IPS-15b (cell line): ENCODE data around the gene CCNB2.

Experiments used
- H3K27me3 ChIP-seq: one replicate; pipeline ENCODE4 v1.6.1; 2013; ENCODE audit warnings: low read length; ENCODE audit not compliant: control insufficient read depth, insufficient read depth
- H3K36me3 ChIP-seq: one replicate; pipeline ENCODE4 v1.6.1; 2013; ENCODE audit warnings: low read length; ENCODE audit not compliant: control insufficient read depth, insufficient read depth
- H3K4me1 ChIP-seq: one replicate; pipeline ENCODE4 v1.6.1; 2013; ENCODE audit warnings: mild to moderate bottlenecking, low read length; ENCODE audit not compliant: control insufficient read depth, insufficient read depth
- H3K4me3 ChIP-seq: one replicate; pipeline ENCODE4 v1.5.1; 2013; ENCODE audit warnings: low read depth, low read length
- H3K9ac ChIP-seq: one replicate; pipeline ENCODE4 v1.6.1; 2013; ENCODE audit warnings: low read depth, mild to moderate bottlenecking, low read length
- H3K9me3 ChIP-seq: one replicate; pipeline ENCODE4 v1.6.1; 2013; ENCODE audit warnings: mild to moderate bottlenecking, low read length; ENCODE audit not compliant: control insufficient read depth, insufficient read depth

Gene CCNB2

GRCh38 chr15:59104912-59105732 is at the start of gene CCNB2:
TSS of gene CCNB2 (plus strand) at chr15:59105146. CDS start at chr15:59105269, 123 bp downstream.
- H3K4me1 ChIP-seq = peaks cover 2% of the 10 kb centered on the region
- no peaks in the 10 kb centered on the region for H3K9me3 ChIP-seq
- peak within 1 kb of the TSS; percentile 94 for H3K9ac ChIP-seq
- H3K4me3 ChIP-seq = peak within 1 kb of the TSS; percentile 83
- H3K27me3 ChIP-seq = no peaks in the 10 kb centered on the region
- peaks cover 26% of the 10 kb centered on the region for H3K36me3 ChIP-seq

- Histone ChIP-seq H3K36me3 (peaks cover 7% of the 10 kb centered on the region), H3K9ac (no peak overlapping the region), H3K27me3 (no peaks in the 10 kb centered on the region), H3K4me3 (no peak overlapping the region), H3K4me1 (peaks cover 3% of the 10 kb centered on the region), H3K9me3 (no peaks in the 10 kb centered on the region)
Observed at GRCh38 chr15:59059076-59059597, 45.8 kb upstream of the CCNB2 start.

- Histone ChIP-seq H3K27me3 (no peaks in the 10 kb centered on the region), H3K36me3 (peaks cover 7% of the 10 kb centered on the region), H3K9me3 (no peaks in the 10 kb centered on the region), H3K4me3 (no peak overlapping the region), H3K4me1 (peaks cover 3% of the 10 kb centered on the region), H3K9ac (no peak overlapping the region)
Observed at GRCh38 chr15:59060348-59060747, 44.6 kb upstream of the CCNB2 start.

GRCh38 chr15:59063042-59063441 is 41.9 kb upstream of the CCNB2 start:
- Histone ChIP-seq H3K4me1 (no peaks in the 10 kb centered on the region), H3K9ac (no peak overlapping the region), H3K36me3 (peaks cover 14% of the 10 kb centered on the region)

GRCh38 chr15:59069430-59069829 is 35.5 kb upstream of the CCNB2 start:
- H3K4me3 ChIP-seq = no peak overlapping the region
- no peaks in the 10 kb centered on the region for H3K4me1 ChIP-seq
- H3K9ac ChIP-seq = no peak overlapping the region
- H3K9me3 ChIP-seq = no peaks in the 10 kb centered on the region
- no peaks in the 10 kb centered on the region for H3K27me3 ChIP-seq
- H3K36me3 ChIP-seq = peaks cover 7% of the 10 kb centered on the region

More at GRCh38 chr15:59063042-59063441, 41.9 kb upstream of the CCNB2 start:
- H3K27me3 ChIP-seq = no peaks in the 10 kb centered on the region
- no peak overlapping the region for H3K4me3 ChIP-seq
- no peaks in the 10 kb centered on the region for H3K9me3 ChIP-seq

GRCh38 chr15:59074607-59075006 is 30.3 kb upstream of the CCNB2 start:
- Histone ChIP-seq H3K9ac (no peak overlapping the region), H3K4me3 (no peak overlapping the region), H3K9me3 (no peaks in the 10 kb centered on the region), H3K4me1 (no peaks in the 10 kb centered on the region), H3K27me3 (no peaks in the 10 kb centered on the region), H3K36me3 (peaks cover 2% of the 10 kb centered on the region)

GRCh38 chr15:59087731-59088130 is 17.2 kb upstream of the CCNB2 start:
- H3K9ac ChIP-seq = no peak overlapping the region
- H3K36me3 ChIP-seq = peaks cover 3% of the 10 kb centered on the region
- H3K9me3 ChIP-seq = no peaks in the 10 kb centered on the region
- peaks cover 5% of the 10 kb centered on the region for H3K4me1 ChIP-seq
- no peaks in the 10 kb centered on the region for H3K27me3 ChIP-seq
- H3K4me3 ChIP-seq = no peak overlapping the region

- Histone ChIP-seq H3K4me1 (no peaks in the 10 kb centered on the region), H3K9me3 (no peaks in the 10 kb centered on the region), H3K9ac (no peak overlapping the region), H3K27me3 (no peaks in the 10 kb centered on the region), H3K36me3 (peaks cover 6% of the 10 kb centered on the region), H3K4me3 (no peak overlapping the region)
Observed at GRCh38 chr15:59094077-59094476, 10.9 kb upstream of the CCNB2 start.

- Histone ChIP-seq H3K4me1 (no peaks in the 10 kb centered on the region), H3K27me3 (no peaks in the 10 kb centered on the region), H3K9ac (no peak overlapping the region), H3K4me3 (no peak overlapping the region), H3K9me3 (no peaks in the 10 kb centered on the region), H3K36me3 (peaks cover 6% of the 10 kb centered on the region)
Observed at GRCh38 chr15:59096429-59096828, 8.5 kb upstream of the CCNB2 start.

GRCh38 chr15:59099162-59099685 is 5.7 kb upstream of the CCNB2 start:
- no peak overlapping the region for H3K4me3 ChIP-seq
- peaks cover 1% of the 10 kb centered on the region for H3K4me1 ChIP-seq
- peaks cover 3% of the 10 kb centered on the region for H3K36me3 ChIP-seq
- H3K27me3 ChIP-seq = no peaks in the 10 kb centered on the region
- H3K9ac ChIP-seq = no peak overlapping the region
- H3K9me3 ChIP-seq = no peaks in the 10 kb centered on the region

GRCh38 chr15:59104602-59104911 is 389 bp upstream of the CCNB2 start:
- H3K27me3 ChIP-seq = no peaks in the 10 kb centered on the region

GRCh38 chr15:59105854-59106253 is 908 bp downstream of the CCNB2 start:
- Histone ChIP-seq H3K4me3 (peak overlapping the region; percentile 83), H3K36me3 (peaks cover 32% of the 10 kb centered on the region), H3K9me3 (no peaks in the 10 kb centered on the region), H3K9ac (peak overlapping the region; percentile 94), H3K4me1 (peaks cover 2% of the 10 kb centered on the region), H3K27me3 (no peaks in the 10 kb centered on the region)

More at GRCh38 chr15:59104602-59104911, 389 bp upstream of the CCNB2 start:
- peak overlapping the region; percentile 94 for H3K9ac ChIP-seq
- H3K36me3 ChIP-seq = peaks cover 25% of the 10 kb centered on the region
- H3K4me3 ChIP-seq = peak overlapping the region; percentile 83
- no peaks in the 10 kb centered on the region for H3K9me3 ChIP-seq
- H3K4me1 ChIP-seq = peaks cover 2% of the 10 kb centered on the region
